OCI-LY1 (cell line): ENCODE data around the gene POMP.

Source experiments
- H2AFZ ChIP-seq: fragments of 200-600 bp; sonication (generic), shearing (Covaris generic); 2 replicates; pipeline ENCODE4 v1.6.0; 2014; ENCODE audit warnings: antibody characterized with exemption, mild to moderate bottlenecking, low read length
- H3F3A ChIP-seq: fragments of 200-600 bp; sonication (generic), shearing (Covaris generic); 2 replicates; pipeline ENCODE4 v1.6.0; 2014; ENCODE audit warnings: mild to moderate bottlenecking, antibody characterized with exemption, low read length, moderate library complexity; ENCODE audit not compliant: insufficient read depth
- H3K27ac ChIP-seq: fragments of 200-600 bp; sonication (generic); 2 replicates; pipeline ENCODE4 v1.5.1; 2014; ENCODE audit warnings: low read length, mixed run types, mild to moderate bottlenecking, low read depth; ENCODE audit not compliant: poor library complexity, severe bottlenecking
- H3K27me3 ChIP-seq: fragments of 200-600 bp; sonication (generic); 2 replicates; pipeline ENCODE4 v1.6.0; 2014; ENCODE audit warnings: antibody characterized with exemption, mild to moderate bottlenecking, low read length, moderate library complexity; ENCODE audit not compliant: insufficient read depth
- H3K36me3 ChIP-seq: fragments of 200-600 bp; sonication (generic); 2 replicates; pipeline ENCODE4 v1.6.1; 2014; ENCODE audit warnings: mild to moderate bottlenecking, antibody characterized with exemption, low read length, moderate library complexity, mixed read lengths; ENCODE audit not compliant: insufficient read depth
- H3K4me1 ChIP-seq: fragments of 200-600 bp; sonication (generic); 2 replicates; pipeline ENCODE4 v1.5.1; 2014; ENCODE audit warnings: mild to moderate bottlenecking, low read length, moderate library complexity; ENCODE audit not compliant: insufficient read depth, severe bottlenecking
- H3K4me2 ChIP-seq: fragments of 200-600 bp; sonication (generic), shearing (Covaris generic); 2 replicates; pipeline ENCODE4 v1.6.1; 2014; ENCODE audit warnings: low read length
- H3K4me3 ChIP-seq: fragments of 200-600 bp; sonication (generic); 2 replicates; pipeline ENCODE4 v1.5.1; 2014; ENCODE audit warnings: low read length, low read depth, mild to moderate bottlenecking, mixed read lengths; ENCODE audit not compliant: poor library complexity, severe bottlenecking
- H3K79me2 ChIP-seq: fragments of 200-600 bp; shearing (Covaris generic); 2 replicates; pipeline ENCODE4 v1.6.1; 2016; ENCODE audit warnings: mixed run types, low read length, mixed read lengths; ENCODE audit not compliant: insufficient read depth
- H3K9ac ChIP-seq: fragments of 200-600 bp; sonication (generic), shearing (Covaris generic); 2 replicates; pipeline ENCODE4 v1.6.1; 2014; ENCODE audit warnings: mild to moderate bottlenecking, low read length, mixed read lengths
- H3K9me2 ChIP-seq: fragments of 200-600 bp; sonication (generic), shearing (Covaris generic); 2 replicates; pipeline ENCODE4 v1.6.1; 2014; ENCODE audit warnings: low read depth, mild to moderate bottlenecking, low read length, mixed read lengths
- H3K9me3 ChIP-seq: fragments of 200-600 bp; shearing (Covaris generic); 2 replicates; pipeline ENCODE4 v1.6.1; 2014; ENCODE audit warnings: low read length, mixed read lengths
- H4K20me1 ChIP-seq: fragments of 200-600 bp; sonication (generic), shearing (Covaris generic); 2 replicates; pipeline ENCODE4 v1.6.0; 2016; ENCODE audit warnings: mild to moderate bottlenecking, low read length; ENCODE audit not compliant: insufficient read depth
- EZH2 ChIP-seq: fragments of 200-600 bp; sonication (generic), shearing (Covaris generic); IDR thresholded peaks from 2 replicates; pipeline ENCODE4 v1.8.0; 2017; ENCODE audit warnings: borderline replicate concordance, mixed run types, mild to moderate bottlenecking, antibody characterized with exemption, low read length, moderate library complexity, mixed read lengths
- TF ChIP-seq, protein P1 (sequence below): fragments of 200-600 bp; sonication (generic), shearing (Covaris generic); IDR thresholded peaks from 2 replicates; pipeline ENCODE4 v1.5.1; 2017; ENCODE audit warnings: mild to moderate bottlenecking, antibody characterized with exemption, low read length, moderate library complexity, mixed read lengths

Gene POMP

GRCh38 chr13:28716511-28716910, 57.6 kb downstream of the POMP start:
- Histone ChIP-seq H3K9ac (no peak overlapping the region), H3K4me2 (no peak overlapping the region; the same call in 1 of the 2 replicates), H3K4me3 (no peak overlapping the region), H3K79me2 (no peaks in the 10 kb centered on the region), H3K27ac (no peak overlapping the region), H4K20me1 (no peaks in the 10 kb centered on the region), H3K4me1 (peaks cover 25% of the 10 kb centered on the region), H3K9me3 (no peaks in the 10 kb centered on the region), H3K36me3 (peaks cover 7% of the 10 kb centered on the region; the same call in 1 of the 2 replicates), H3F3A (0 out of 2 replicates have a peak, but pooled peaks cover 4% of the 10 kb centered on the region), H2AFZ (no peak overlapping the region), H3K9me2 (no peaks in the 10 kb centered on the region), H3K27me3 (no peaks in the 10 kb centered on the region)
- TF ChIP-seq, protein P1, sequence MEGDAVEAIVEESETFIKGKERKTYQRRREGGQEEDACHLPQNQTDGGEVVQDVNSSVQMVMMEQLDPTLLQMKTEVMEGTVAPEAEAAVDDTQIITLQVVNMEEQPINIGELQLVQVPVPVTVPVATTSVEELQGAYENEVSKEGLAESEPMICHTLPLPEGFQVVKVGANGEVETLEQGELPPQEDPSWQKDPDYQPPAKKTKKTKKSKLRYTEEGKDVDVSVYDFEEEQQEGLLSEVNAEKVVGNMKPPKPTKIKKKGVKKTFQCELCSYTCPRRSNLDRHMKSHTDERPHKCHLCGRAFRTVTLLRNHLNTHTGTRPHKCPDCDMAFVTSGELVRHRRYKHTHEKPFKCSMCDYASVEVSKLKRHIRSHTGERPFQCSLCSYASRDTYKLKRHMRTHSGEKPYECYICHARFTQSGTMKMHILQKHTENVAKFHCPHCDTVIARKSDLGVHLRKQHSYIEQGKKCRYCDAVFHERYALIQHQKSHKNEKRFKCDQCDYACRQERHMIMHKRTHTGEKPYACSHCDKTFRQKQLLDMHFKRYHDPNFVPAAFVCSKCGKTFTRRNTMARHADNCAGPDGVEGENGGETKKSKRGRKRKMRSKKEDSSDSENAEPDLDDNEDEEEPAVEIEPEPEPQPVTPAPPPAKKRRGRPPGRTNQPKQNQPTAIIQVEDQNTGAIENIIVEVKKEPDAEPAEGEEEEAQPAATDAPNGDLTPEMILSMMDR = no peak
- no peak for TF ChIP-seq EZH2

- Histone ChIP-seq H3K9me3 (no peaks in the 10 kb centered on the region), H3K9ac (no peak overlapping the region), H2AFZ (no peak overlapping the region), H3K79me2 (no peaks in the 10 kb centered on the region), H3K4me1 (peaks cover 25% of the 10 kb centered on the region), H4K20me1 (no peaks in the 10 kb centered on the region), H3F3A (0 out of 2 replicates have a peak, but pooled peaks cover 4% of the 10 kb centered on the region), H3K36me3 (peaks cover 7% of the 10 kb centered on the region; the same call in 1 of the 2 replicates), H3K27ac (no peak overlapping the region), H3K9me2 (no peaks in the 10 kb centered on the region), H3K27me3 (no peaks in the 10 kb centered on the region), H3K4me3 (no peak overlapping the region), H3K4me2 (peak overlapping the region; percentile 87; the same call in 1 of the 2 replicates)
- TF ChIP-seq, protein P1 = no peak
- no peak for TF ChIP-seq EZH2
Measured at GRCh38 chr13:28717170-28717569, 58.2 kb downstream of the POMP start.

GRCh38 chr13:28718196-28718542, 59.2 kb downstream of the POMP start:
- Histone ChIP-seq H3K9ac (peak overlapping the region; percentile 70), H3K4me2 (peak overlapping the region; percentile 87), H4K20me1 (no peaks in the 10 kb centered on the region), H3K4me3 (peak overlapping the region; percentile 80), H3K36me3 (0 out of 2 replicates have a peak, but pooled peaks cover 4% of the 10 kb centered on the region), H2AFZ (peak overlapping the region; percentile 6; the same call in 1 of the 2 replicates), H3K9me2 (no peaks in the 10 kb centered on the region), H3F3A (0 out of 2 replicates have a peak, but pooled peaks cover 2% of the 10 kb centered on the region), H3K79me2 (no peaks in the 10 kb centered on the region), H3K27ac (no peak overlapping the region), H3K9me3 (no peaks in the 10 kb centered on the region), H3K27me3 (no peaks in the 10 kb centered on the region), H3K4me1 (peaks cover 25% of the 10 kb centered on the region)
- TF ChIP-seq, protein P1 = no peak
- no peak for TF ChIP-seq EZH2
